Measurements from ENCODE around the gene COPB2.
"Not testable (repeated sequence)": the region's sequence is repeated elsewhere in the genome, so short reads cannot be mapped to it uniquely, and the experiment has no call there.

Gene COPB2

DNA sequence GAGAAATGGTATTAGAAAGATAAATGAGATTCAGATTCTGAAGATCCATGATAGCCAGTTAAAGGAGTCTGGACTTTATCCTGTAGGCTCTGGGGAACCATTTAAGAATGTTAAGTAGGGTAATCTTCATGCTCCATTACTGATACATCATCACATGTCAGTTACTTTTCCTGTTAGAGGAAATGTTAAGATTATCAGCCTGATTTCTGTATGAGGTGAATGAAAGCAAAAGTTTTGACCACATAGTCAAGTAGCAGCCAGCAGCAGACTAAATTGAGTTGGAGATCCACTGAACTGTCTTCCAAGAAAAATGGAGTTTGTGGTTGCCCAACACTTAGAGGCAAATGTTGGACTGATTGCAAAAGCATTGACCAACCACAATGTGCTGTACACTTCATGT is 4.7 kb upstream of the COPB2 start:
- Histone ChIP-seq H3K27me3 (ENCODE audit: control insufficient read depth, low read length) (no peaks in the 10 kb centered on the region), H3K4me1 (ENCODE audit: control insufficient read depth, low read length) (peaks cover 11% of the 10 kb centered on the region), H3K79me2 (ENCODE audit: control insufficient read depth, low read length) (peaks cover 20% of the 10 kb centered on the region), H3K9me3 (ENCODE audit: control insufficient read depth, insufficient read depth, low read length) (no peaks in the 10 kb centered on the region), H3K4me2 (ENCODE audit: low read length) (no peak overlapping the region), H3F3A (ENCODE audit: control insufficient read depth, insufficient read depth) (no peaks in the 10 kb centered on the region), H3K4me3 (ENCODE audit: low read length) (no peak overlapping the region), H4K20me1 (ENCODE audit: control insufficient read depth, insufficient read depth, low read depth, low read length) (no peaks in the 10 kb centered on the region), H3K9me2 (replicated peaks; ENCODE audit: control insufficient read depth, low read length) (no peaks in the 10 kb centered on the region), H3K36me3 (ENCODE audit: control insufficient read depth, low read length) (0 out of 2 replicates have a peak, but pooled peaks cover 3% of the 10 kb centered on the region), H3K27ac (ENCODE audit: low read depth, low read length) (no peak overlapping the region)
- TF ChIP-seq, protein P1, sequence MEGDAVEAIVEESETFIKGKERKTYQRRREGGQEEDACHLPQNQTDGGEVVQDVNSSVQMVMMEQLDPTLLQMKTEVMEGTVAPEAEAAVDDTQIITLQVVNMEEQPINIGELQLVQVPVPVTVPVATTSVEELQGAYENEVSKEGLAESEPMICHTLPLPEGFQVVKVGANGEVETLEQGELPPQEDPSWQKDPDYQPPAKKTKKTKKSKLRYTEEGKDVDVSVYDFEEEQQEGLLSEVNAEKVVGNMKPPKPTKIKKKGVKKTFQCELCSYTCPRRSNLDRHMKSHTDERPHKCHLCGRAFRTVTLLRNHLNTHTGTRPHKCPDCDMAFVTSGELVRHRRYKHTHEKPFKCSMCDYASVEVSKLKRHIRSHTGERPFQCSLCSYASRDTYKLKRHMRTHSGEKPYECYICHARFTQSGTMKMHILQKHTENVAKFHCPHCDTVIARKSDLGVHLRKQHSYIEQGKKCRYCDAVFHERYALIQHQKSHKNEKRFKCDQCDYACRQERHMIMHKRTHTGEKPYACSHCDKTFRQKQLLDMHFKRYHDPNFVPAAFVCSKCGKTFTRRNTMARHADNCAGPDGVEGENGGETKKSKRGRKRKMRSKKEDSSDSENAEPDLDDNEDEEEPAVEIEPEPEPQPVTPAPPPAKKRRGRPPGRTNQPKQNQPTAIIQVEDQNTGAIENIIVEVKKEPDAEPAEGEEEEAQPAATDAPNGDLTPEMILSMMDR (IDR thresholded peaks at IDR 0.05; ENCODE audit: low read depth, low read length, poor library complexity, severe bottlenecking), result no peak
- TF ChIP-seq EZH2phosphoT487 (IDR thresholded peaks at IDR 0.05; ENCODE audit: borderline replicate concordance, low read length), result no peak

DNA sequence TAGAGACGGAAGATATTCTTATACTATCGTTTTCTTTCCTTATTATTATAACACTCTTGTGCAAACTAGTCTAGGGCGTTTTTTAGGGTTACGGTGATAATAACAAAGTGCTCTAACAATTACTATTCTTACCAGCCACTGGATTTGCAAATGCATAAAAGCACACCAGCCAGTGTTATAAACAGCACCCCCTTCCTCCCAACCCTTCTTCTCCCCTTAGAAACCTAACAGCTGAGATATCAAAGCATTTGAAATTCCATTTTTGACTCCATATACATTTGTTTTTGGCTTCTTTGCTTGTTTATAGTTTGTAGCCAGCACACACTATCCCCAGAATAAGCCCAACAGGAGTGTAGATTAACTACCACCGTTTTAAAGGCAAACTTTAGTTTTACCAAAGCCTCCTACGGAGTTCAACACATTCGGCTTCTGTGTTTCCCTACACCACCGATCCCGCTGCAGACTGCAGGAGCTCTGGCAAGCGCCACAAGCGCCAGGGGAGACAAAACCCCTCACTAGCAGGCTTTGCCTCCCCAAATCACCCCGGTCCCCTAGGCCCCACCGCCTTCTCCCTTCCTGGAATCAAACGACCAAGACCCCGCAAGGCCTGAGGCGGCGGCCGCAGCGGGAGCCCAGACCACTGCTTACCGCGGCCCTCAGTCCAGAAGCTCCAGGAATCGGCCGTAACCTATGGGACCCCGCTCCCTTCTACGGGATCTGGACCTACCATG is 461 bp downstream of the COPB2 start:
- peak overlapping the region; percentile 72 for H3K4me2 ChIP-seq (ENCODE audit: low read length)
- no peaks in the 10 kb centered on the region for H3K27me3 ChIP-seq (ENCODE audit: control insufficient read depth, low read length)
- no peaks in the 10 kb centered on the region for H3K9me3 ChIP-seq (ENCODE audit: control insufficient read depth, insufficient read depth, low read length)
- H3F3A ChIP-seq (ENCODE audit: control insufficient read depth, insufficient read depth), result no peaks in the 10 kb centered on the region
- H3K9me2 ChIP-seq (replicated peaks; ENCODE audit: control insufficient read depth, low read length), result no peaks in the 10 kb centered on the region
- peaks cover 71% of the 10 kb centered on the region for H3K79me2 ChIP-seq (ENCODE audit: control insufficient read depth, low read length)
- peaks cover 26% of the 10 kb centered on the region for H3K4me1 ChIP-seq (ENCODE audit: control insufficient read depth, low read length)
- peaks cover 3% of the 10 kb centered on the region; the same call in 1 of the 2 replicates for H3K36me3 ChIP-seq (ENCODE audit: control insufficient read depth, low read length)
- peaks cover 8% of the 10 kb centered on the region; the same call in 1 of the 2 replicates for H4K20me1 ChIP-seq (ENCODE audit: control insufficient read depth, insufficient read depth, low read depth, low read length)
- peak overlapping the region; percentile 97 for H3K4me3 ChIP-seq (ENCODE audit: low read length)
- TF ChIP-seq, protein P1 (IDR thresholded peaks at IDR 0.05; ENCODE audit: low read depth, low read length, poor library complexity, severe bottlenecking), result no peak
- TF ChIP-seq EZH2phosphoT487 (IDR thresholded peaks at IDR 0.05; ENCODE audit: borderline replicate concordance, low read length), result no peak
- H3K27ac ChIP-seq (ENCODE audit: low read depth, low read length), result peak overlapping the region; percentile 33

DNA sequence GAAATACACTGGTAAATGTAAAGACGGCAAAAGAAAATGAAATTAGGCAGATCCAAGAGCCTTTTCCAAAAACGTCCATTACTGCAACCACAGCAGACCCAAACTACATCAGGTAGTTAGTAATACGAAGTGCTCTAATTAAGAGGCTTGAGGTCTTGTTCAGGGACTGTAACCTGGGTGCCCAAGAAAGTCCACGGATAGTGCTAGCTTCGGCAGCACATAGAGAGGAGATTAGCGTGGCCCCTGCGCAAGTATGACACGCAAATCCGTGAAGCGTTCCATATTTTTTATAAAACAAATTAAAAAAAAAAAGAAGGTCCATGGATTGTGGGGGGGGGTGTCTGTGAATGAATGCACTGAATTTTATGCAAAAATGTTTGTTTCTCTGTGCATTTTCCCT is 1.4 kb downstream of the COPB2 start:
- TF ChIP-seq EZH2phosphoT487 (IDR thresholded peaks at IDR 0.05; ENCODE audit: borderline replicate concordance, low read length), result no peak
- TF ChIP-seq, protein P1 (IDR thresholded peaks at IDR 0.05; ENCODE audit: low read depth, low read length, poor library complexity, severe bottlenecking), result no peak
- H3K4me3 ChIP-seq (ENCODE audit: low read length), result peak overlapping the region; percentile 97; the same call in 1 of the 2 replicates
- H4K20me1 ChIP-seq (ENCODE audit: control insufficient read depth, insufficient read depth, low read depth, low read length), result peaks cover 8% of the 10 kb centered on the region; the same call in 1 of the 2 replicates
- H3K9me3 ChIP-seq (ENCODE audit: control insufficient read depth, insufficient read depth, low read length), result no peaks in the 10 kb centered on the region
- H3K79me2 ChIP-seq (ENCODE audit: control insufficient read depth, low read length), result peaks cover 78% of the 10 kb centered on the region
- no peaks in the 10 kb centered on the region for H3F3A ChIP-seq (ENCODE audit: control insufficient read depth, insufficient read depth)
- peaks cover 7% of the 10 kb centered on the region for H3K36me3 ChIP-seq (ENCODE audit: control insufficient read depth, low read length)
- H3K27me3 ChIP-seq (ENCODE audit: control insufficient read depth, low read length), result no peaks in the 10 kb centered on the region
- no peaks in the 10 kb centered on the region for H3K9me2 ChIP-seq (replicated peaks; ENCODE audit: control insufficient read depth, low read length)
- H3K4me1 ChIP-seq (ENCODE audit: control insufficient read depth, low read length), result peaks cover 26% of the 10 kb centered on the region
- H3K4me2 ChIP-seq (ENCODE audit: low read length), result peak overlapping the region; percentile 72
- H3K27ac ChIP-seq (ENCODE audit: low read depth, low read length), result no peak overlapping the region

DNA sequence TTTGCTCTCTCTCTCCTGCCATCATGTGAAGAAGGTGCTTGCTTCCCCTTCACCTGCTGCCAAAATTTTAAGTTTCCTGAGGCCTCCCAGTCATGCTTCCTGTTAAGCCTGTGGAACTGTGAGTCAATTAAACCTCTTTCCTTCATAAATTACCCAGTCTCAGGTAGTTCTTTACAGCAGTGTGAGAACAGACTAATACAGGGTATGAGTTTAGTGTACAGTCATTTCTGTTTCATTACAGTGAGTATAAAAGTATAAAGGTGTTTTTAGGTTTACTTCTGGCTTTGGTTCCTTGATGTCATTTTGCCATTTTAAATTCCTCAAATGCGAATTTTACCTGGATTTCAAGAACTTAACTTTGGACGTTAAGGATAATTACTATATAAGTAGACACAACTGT is 7.2 kb downstream of the COPB2 start:
- H3F3A ChIP-seq (ENCODE audit: control insufficient read depth, insufficient read depth); H3K4me3 ChIP-seq (ENCODE audit: low read length); H4K20me1 ChIP-seq (ENCODE audit: control insufficient read depth, insufficient read depth, low read depth, low read length); H3K27me3 ChIP-seq (ENCODE audit: control insufficient read depth, low read length); H3K4me2 ChIP-seq (ENCODE audit: low read length); H3K9me3 ChIP-seq (ENCODE audit: control insufficient read depth, insufficient read depth, low read length); H3K27ac ChIP-seq (ENCODE audit: low read depth, low read length); H3K9me2 ChIP-seq (replicated peaks; ENCODE audit: control insufficient read depth, low read length): not testable (repeated sequence)
- peaks cover 56% of the 10 kb centered on the region for H3K36me3 ChIP-seq (ENCODE audit: control insufficient read depth, low read length)
- H3K4me1 ChIP-seq (ENCODE audit: control insufficient read depth, low read length), result peaks cover 14% of the 10 kb centered on the region
- H3K79me2 ChIP-seq (ENCODE audit: control insufficient read depth, low read length), result peaks cover 67% of the 10 kb centered on the region
